GM23338 (cell line): Measurements from ENCODE around the gene EIF2A. TPM values are rescaled to one million over a fixed set of nuclear protein-coding genes. Genes with fewer than 3 reads are reported as not detected.

Source experiments
- ATAC-seq: fragments of 200-7000 bp; cut with Tn5 transposase; 3 replicates; pipeline ENCODE4 v1.9.1; 2020
- DNase-seq: peaks from one replicate; pipeline ENCODE4 v3.0.0-alpha.2; 2015; ENCODE audit warnings: low spot score
- H2AFZ ChIP-seq: fragments of 200-600 bp; sonication (generic); 2 replicates; pipeline ENCODE4 v1.8.0; 2016; ENCODE audit warnings: antibody characterized with exemption, mild to moderate bottlenecking, moderate library complexity
- H3F3A ChIP-seq: fragments of 200-600 bp; sonication (generic); replicated peaks from 2 replicates; pipeline ENCODE4 v1.8.0; 2017; ENCODE audit warnings: antibody characterized with exemption, mixed run types, low read depth
- H3K27ac ChIP-seq: fragments of 200-600 bp; sonication (generic); 2 replicates; pipeline ENCODE4 v1.6.1; 2016; ENCODE audit warnings: low read depth
- H3K27me3 ChIP-seq: fragments of 200-600 bp; sonication (generic); 2 replicates; pipeline ENCODE4 v1.8.0; 2016; ENCODE audit warnings: mild to moderate bottlenecking, mixed run types, moderate library complexity; ENCODE audit not compliant: insufficient read depth
- H3K36me3 ChIP-seq: fragments of 200-600 bp; sonication (generic); 2 replicates; pipeline ENCODE4 v1.8.0; 2016; ENCODE audit warnings: mild to moderate bottlenecking; ENCODE audit not compliant: insufficient read depth
- H3K4me1 ChIP-seq: fragments of 200-600 bp; sonication (generic); 2 replicates; pipeline ENCODE4 v1.8.0; 2016; ENCODE audit warnings: mild to moderate bottlenecking, moderate library complexity; ENCODE audit not compliant: insufficient read depth
- H3K4me2 ChIP-seq: fragments of 200-600 bp; sonication (generic); 2 replicates; pipeline ENCODE4 v1.7.1; 2017; ENCODE audit warnings: mixed run types
- H3K4me3 ChIP-seq: fragments of 200-600 bp; sonication (generic); 2 replicates; pipeline ENCODE4 v1.6.1; 2016; ENCODE audit warnings: mixed run types
- H3K79me2 ChIP-seq: fragments of 200-600 bp; sonication (generic); replicated peaks from 2 replicates; pipeline ENCODE4 v1.8.0; 2017; ENCODE audit warnings: mild to moderate bottlenecking; ENCODE audit not compliant: insufficient read depth
- H3K9me2 ChIP-seq: fragments of 200-600 bp; sonication (generic); 2 replicates; pipeline ENCODE4 v1.8.0; 2017; ENCODE audit not compliant: insufficient read depth
- H4K20me1 ChIP-seq: fragments of 200-600 bp; sonication (generic); replicated peaks from 2 replicates; pipeline ENCODE4 v1.8.0; 2017; ENCODE audit warnings: mild to moderate bottlenecking; ENCODE audit not compliant: insufficient read depth
- H3K27ac Mint-ChIP-seq: 2 replicates; pipeline ENCODE4 v1.8.0; 2020; ENCODE audit warnings: inconsistent platforms, mild to moderate bottlenecking, moderate library complexity, mixed read lengths
- H3K27me3 Mint-ChIP-seq: 3 replicates; pipeline ENCODE4 v1.8.0; 2022; ENCODE audit warnings: low read depth, mild to moderate bottlenecking, moderate library complexity, mixed read lengths, inconsistent platforms; ENCODE audit not compliant: insufficient read depth, poor library complexity
- H3K36me3 Mint-ChIP-seq: 3 replicates; pipeline ENCODE4 v1.8.0; 2021; ENCODE audit warnings: low read depth, mild to moderate bottlenecking, inconsistent platforms, moderate library complexity, mixed read lengths
- H3K4me1 Mint-ChIP-seq: 3 replicates; pipeline ENCODE4 v1.8.0; 2020; ENCODE audit warnings: mild to moderate bottlenecking, inconsistent platforms, mixed read lengths
- H3K4me3 Mint-ChIP-seq: 3 replicates; pipeline ENCODE4 v1.8.0; 2021; ENCODE audit warnings: moderate library complexity, mild to moderate bottlenecking, inconsistent platforms, mixed read lengths
- H3K9me3 Mint-ChIP-seq: 3 replicates; pipeline ENCODE4 v1.8.0; 2020; ENCODE audit warnings: moderate library complexity, mild to moderate bottlenecking, inconsistent platforms, mixed read lengths
- ETS1 ChIP-seq: IDR thresholded peaks from 2 replicates; pipeline ENCODE4 v1.6.1; 2016; ENCODE audit warnings: antibody characterized with exemption
- EZH2 ChIP-seq: fragments of 200-600 bp; sonication (generic); IDR thresholded peaks from one replicate; pipeline ENCODE4 v1.8.0; 2017; ENCODE audit warnings: antibody characterized with exemption, mild to moderate bottlenecking, low read depth; ENCODE audit not compliant: unreplicated experiment
- JUNB ChIP-seq: IDR thresholded peaks from one replicate; pipeline ENCODE4 v1.6.1; 2016; ENCODE audit warnings: antibody characterized with exemption; ENCODE audit not compliant: unreplicated experiment
- NANOG ChIP-seq: IDR thresholded peaks from 2 replicates; pipeline ENCODE4 v1.6.1; 2016; ENCODE audit warnings: antibody characterized with exemption, borderline replicate concordance
- POLR2AphosphoS5 ChIP-seq: IDR thresholded peaks from 2 replicates; pipeline ENCODE4 v1.6.1; 2016; ENCODE audit warnings: antibody characterized with exemption, low read depth
- ZNF462 ChIP-seq: fragments of 250-450 bp; sonication (Bioruptor Pico); IDR thresholded peaks from 2 replicates; pipeline ENCODE4 v1.5.0; 2020; ENCODE audit warnings: mild to moderate bottlenecking, moderate library complexity
- polyA plus RNA-seq: library from polyadenylated mRNA; unstranded; fragments of >200 nt; fragmentation: Nextera tagmentation; extraction: Ambion mirVana; gene quantifications from 2 replicates; pipeline ENCODE4 v1.2.1, GENCODE V29; 2016
- total RNA-seq: library from RNA; depleted of rRNA; stranded (reverse); fragments of >200 nt; shearing (Covaris generic); gene quantifications from 2 replicates; pipeline ENCODE4 v1.2.3, GENCODE V29; 2014

Gene EIF2A
- total and polyA plus RNA-seq, 2 experiments from 2014 or later = 95.2 to 153 TPM

GRCh38 chr3:150612494-150612893, 65.9 kb downstream of the EIF2A start (continued):
- TF ChIP-seq ZNF462 (CRISPR knock-in tag) = no peak

GRCh38 chr3:150613034-150613433, 66.4 kb downstream of the EIF2A start:
- ATAC-seq (peak; percentile 34; the same call in 1 of the 3 replicates), DNase-seq (no peak)
- Histone ChIP-seq H3K79me2 (peaks cover 90% of the 10 kb centered on the region), H3K4me2 (no peak overlapping the region), H3K4me3 (no peak overlapping the region), H3K9me2 (no peaks in the 10 kb centered on the region), H3K4me1 (no peaks in the 10 kb centered on the region), H2AFZ (no peak overlapping the region), H4K20me1 (peaks cover 12% of the 10 kb centered on the region), H3K36me3 (no peaks in the 10 kb centered on the region), H3K27me3 (no peaks in the 10 kb centered on the region), H3F3A (no peaks in the 10 kb centered on the region), H3K27ac (no peak overlapping the region)
- peaks cover 56% of the 10 kb centered on the region for H3K36me3 Mint-ChIP-seq
- H3K27ac Mint-ChIP-seq = no peak overlapping the region
- H3K9me3 Mint-ChIP-seq = peaks cover 3% of the 10 kb centered on the region; the same call in 1 of the 3 replicates
- H3K27me3 Mint-ChIP-seq = peaks cover 4% of the 10 kb centered on the region
- peaks cover 13% of the 10 kb centered on the region for H3K4me1 Mint-ChIP-seq
- no peak overlapping the region for H3K4me3 Mint-ChIP-seq
- TF ChIP-seq NANOG (no peak), EZH2 (no peak), ZNF462 (CRISPR knock-in tag) (no peak), POLR2AphosphoS5 (no peak), ETS1 (no peak), JUNB (no peak)
